GM13977 (cell line): ENCODE results near the gene GARIN5B.

ENCODE experiments used
- DNase-seq: peaks from one replicate; pipeline ENCODE4 v3.0.0; 2012; ENCODE audit warnings: low spot score
- in situ Hi-C: fragments of 300-500 bp; cut with MboI; formaldehyde crosslinking; loops from one replicate; pipeline ENCODE4 v1.12.0; 2022; ENCODE audit warnings: low sequenced_read_pairs, low pct_unique_long_range_greater_than_20kb, mixed read lengths, inconsistent platforms; ENCODE audit not compliant: unreplicated experiment
- TF ChIP-seq, protein P1 (sequence below): IDR thresholded peaks from 2 replicates; pipeline ENCODE4 v1.5.1; 2012; ENCODE audit warnings: mild to moderate bottlenecking, control low read depth; ENCODE audit not compliant: insufficient read depth; ENCODE audit errors: extremely low read depth, missing control alignments

GARIN5B gene

DNA sequence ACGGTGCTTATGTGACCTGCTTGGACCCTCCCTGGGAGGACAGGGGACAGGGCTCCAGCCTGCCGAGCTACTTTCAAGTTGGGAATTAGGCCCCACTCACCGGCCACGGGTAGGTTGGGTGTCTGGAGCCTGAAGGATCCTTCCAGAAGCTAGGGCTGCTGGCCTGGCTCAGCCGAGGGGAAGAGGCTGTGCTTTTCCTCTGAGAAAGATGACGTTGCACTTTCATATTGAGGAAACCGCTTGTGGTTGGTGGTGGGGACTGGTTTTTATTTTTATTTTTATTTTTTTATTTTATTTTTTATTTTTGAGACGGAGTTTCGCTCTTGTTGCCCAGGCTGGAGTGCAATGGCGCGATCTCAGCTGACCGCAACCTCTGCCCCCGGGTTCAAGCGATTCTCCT lies 37.9 kb downstream of the GARIN5B start, which contains the start of gene TMEM150B:
TMEM150B (minus strand) TSS at position 170 of the 400 bp plus-strand sequence. CDS start 4,305 bp downstream, outside the sequence.
- DNase-seq: no peak
- in situ Hi-C loops: no loop called here
- TF ChIP-seq, protein P1, sequence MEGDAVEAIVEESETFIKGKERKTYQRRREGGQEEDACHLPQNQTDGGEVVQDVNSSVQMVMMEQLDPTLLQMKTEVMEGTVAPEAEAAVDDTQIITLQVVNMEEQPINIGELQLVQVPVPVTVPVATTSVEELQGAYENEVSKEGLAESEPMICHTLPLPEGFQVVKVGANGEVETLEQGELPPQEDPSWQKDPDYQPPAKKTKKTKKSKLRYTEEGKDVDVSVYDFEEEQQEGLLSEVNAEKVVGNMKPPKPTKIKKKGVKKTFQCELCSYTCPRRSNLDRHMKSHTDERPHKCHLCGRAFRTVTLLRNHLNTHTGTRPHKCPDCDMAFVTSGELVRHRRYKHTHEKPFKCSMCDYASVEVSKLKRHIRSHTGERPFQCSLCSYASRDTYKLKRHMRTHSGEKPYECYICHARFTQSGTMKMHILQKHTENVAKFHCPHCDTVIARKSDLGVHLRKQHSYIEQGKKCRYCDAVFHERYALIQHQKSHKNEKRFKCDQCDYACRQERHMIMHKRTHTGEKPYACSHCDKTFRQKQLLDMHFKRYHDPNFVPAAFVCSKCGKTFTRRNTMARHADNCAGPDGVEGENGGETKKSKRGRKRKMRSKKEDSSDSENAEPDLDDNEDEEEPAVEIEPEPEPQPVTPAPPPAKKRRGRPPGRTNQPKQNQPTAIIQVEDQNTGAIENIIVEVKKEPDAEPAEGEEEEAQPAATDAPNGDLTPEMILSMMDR: no peak

DNA sequence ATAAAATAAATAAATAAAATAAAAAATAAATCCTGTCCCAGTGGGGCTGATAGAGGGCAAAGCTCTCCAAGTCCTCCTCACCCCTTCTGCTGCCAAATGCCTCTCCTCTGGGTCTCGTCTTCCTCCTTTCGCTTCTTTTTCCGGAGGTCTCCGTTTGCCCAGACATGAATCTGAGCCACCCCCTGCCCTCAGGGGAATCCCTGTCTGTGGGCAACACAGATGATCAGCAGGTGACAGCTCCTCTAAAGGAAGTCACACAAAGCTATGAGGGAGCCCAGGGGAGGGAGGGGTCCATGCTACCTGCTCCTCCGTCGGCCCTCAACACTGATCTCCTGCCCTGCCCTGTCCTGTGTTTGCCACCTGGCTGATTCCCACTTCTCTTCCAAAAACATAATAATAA lies 38.4 kb downstream of the GARIN5B start:
- in situ Hi-C loops: no loop called here
- TF ChIP-seq, protein P1: no peak
- DNase-seq: no peak

- in situ Hi-C loops: no loop called here
- TF ChIP-seq, protein P1: no peak
- no peak for DNase-seq
These were observed 40.7 kb downstream of the GARIN5B start for GRCh38 chr19:55322204-55322885.

DNA sequence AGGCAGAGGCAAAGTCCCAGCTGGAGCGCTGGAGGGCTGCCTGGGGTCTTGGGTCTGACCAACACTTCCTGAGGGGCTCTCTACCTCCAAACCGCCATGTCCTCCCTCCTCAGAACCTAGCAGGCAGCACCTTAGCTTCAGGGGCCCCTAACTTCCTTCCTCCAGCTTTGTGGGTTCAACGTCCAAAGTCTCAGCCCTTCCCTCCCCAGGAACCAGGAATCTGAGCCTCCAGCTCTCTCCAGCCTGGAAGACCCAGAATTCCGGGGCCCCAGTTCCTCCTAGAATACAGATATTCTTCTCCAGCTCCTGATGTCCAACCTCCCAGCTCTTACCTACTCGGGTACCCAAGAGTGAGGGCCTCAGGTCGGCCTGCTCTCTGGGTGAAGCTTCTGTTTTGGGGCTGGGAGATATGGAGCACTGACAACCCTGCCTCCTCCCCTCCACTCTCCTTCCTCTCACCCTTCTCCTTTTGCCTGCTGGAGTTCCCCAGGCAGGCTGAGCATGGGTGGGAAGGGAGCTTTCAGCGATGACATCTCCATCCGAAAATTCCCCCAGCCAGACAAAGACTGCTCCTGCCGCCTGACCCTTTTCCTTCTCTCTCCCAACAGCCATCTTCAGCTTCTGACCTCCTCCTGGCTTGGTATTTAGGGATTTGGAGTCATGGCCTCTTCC lies 41.5 kb downstream of the GARIN5B start:
- TF ChIP-seq, protein P1: no peak
- in situ Hi-C loops: no loop called here
- DNase-seq: no peak

GRCh38 chr19:55320844-55321419 lies 42.1 kb downstream of the GARIN5B start:
- no peak for DNase-seq
- in situ Hi-C loops: no loop called here
- TF ChIP-seq, protein P1: no peak

GRCh38 chr19:55319785-55320184 lies 43.3 kb downstream of the GARIN5B start:
- in situ Hi-C loops: no loop called here
- DNase-seq: no peak
- TF ChIP-seq, protein P1: no peak
